C1 segment of cervical spinal cord (tissue), 14 donors: Measurements from ENCODE around the gene METTL27.
"Not testable (repeated sequence)": the region's sequence is repeated elsewhere in the genome, so short reads cannot be mapped to it uniquely, and the experiment has no call there.

ENCODE experiments used
- DNase-seq, 14 donors: peaks; one replicate each; lab custom pipeline; 2025; lab: John Stamatoyannopoulos, UW

The METTL27 gene

DNA sequence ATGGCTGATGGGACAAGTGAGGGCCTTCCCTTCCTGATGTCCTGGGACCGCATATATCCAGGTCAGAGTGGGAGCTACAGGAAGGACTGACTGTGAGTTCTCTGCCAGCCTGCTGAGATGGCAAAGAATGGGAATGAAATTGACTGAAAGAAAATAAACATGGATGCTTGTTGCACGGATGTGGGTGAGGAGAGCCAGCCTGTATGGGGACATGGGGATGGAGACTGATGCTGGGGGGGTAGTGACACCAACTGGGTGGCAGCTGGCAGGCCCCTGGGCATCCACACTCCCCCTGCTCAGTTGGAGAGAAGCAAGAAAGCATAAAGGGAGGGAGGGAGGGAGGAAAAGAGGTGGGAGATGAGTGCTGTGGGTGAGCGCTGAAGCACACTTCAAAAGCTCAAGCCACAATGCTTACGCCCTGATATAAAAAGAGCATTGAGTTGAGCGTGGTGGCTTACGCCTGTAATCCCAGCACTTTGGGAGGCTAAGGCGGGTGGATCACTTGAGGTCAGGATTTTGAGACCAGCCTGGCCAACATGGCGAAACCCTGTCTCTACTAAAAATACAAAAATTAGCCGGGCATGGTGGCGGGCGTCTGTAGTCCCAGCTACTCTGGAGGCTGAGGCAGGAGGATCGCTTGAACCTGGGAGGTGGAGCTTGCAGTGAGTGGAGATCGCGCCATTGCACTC is 20.6 kb downstream of the METTL27 start:
- DNase-seq, result not testable (repeated sequence)

DNA sequence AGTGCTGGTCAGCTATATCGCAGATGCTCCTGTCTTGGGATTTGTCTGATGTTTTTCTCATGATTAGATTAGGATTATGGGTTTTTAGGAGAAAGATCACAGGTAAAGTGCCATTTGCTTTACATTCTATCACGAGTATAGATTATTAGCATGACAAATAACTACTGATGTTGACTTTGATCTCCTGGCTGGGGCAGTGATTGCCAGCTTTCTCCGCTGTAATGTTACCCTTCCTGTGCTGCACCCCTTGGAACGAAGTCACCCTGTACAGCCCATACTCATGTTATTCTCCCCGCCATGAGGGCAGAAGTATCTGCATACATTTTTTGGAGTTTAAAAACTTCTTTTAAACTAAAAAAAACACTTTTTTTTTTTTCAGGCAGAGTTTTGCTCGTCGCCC is 22.3 kb downstream of the METTL27 start:
- no peak for DNase-seq

DNA sequence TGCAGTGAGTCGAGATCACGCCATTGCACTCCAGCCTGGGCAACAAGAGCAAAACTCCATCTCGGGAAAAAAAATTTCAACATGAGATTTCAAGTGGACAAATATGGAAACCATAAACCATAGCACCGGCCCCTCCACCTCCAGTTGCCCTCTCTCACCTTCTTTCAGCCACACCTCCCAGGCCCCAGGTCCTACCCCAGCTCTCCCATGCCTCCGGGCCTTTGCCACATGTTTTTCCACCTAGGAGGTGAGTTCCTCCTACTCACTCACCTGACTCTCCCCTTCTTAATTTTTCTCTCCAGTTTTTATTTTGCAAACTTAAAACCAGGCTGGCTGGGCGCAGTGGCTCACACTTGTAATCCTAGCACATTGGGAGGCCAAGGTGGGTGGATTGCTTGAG is 25.2 kb downstream of the METTL27 start:
- no peak for DNase-seq

- DNase-seq, result no peak
Measured at GRCh38 chr7:73815436-73815835, 26.9 kb downstream of the METTL27 start.

DNA sequence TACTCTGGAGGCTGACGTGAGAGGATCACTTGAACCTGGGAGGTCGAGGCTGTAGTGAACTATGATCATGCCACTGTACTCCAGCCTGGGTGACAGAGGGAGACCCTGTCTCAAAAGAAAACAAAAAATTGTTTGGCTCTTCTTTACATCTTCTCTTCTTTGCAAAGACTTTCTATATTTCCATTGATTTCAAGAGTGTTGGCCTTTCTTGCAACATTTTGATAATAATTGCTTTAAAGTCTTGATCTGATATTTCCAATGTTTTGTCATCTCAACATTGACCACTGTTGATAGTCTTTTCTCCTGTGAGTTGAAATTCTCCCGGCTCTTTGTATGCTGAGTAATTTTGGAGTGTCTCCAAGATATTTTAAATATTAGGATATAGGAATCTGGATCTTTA is 29.3 kb downstream of the METTL27 start:
- DNase-seq, result no peak

DNA sequence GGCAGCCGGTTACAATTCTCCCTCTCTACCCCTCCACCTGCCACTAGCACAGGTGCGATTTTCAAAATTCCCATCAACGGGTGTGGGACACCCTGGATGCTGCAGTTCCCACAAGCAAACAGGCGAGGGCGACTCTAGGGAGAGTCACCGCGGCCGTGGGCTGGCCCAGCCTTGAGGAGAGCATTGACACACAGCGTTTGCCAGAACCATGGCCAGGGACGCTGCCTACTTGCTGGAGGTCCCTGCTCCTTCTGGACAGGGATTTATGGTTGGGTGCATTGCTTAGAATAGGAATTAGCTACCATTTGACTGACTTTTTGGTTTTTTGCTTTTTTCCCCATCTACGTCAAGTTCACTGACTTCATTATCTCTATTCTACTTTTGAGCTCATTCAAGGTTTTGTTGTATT is 30.6 kb downstream of the METTL27 start:
- peak in 4 of 14 donors; percentile 3 to 15 (median 4) for DNase-seq

DNA sequence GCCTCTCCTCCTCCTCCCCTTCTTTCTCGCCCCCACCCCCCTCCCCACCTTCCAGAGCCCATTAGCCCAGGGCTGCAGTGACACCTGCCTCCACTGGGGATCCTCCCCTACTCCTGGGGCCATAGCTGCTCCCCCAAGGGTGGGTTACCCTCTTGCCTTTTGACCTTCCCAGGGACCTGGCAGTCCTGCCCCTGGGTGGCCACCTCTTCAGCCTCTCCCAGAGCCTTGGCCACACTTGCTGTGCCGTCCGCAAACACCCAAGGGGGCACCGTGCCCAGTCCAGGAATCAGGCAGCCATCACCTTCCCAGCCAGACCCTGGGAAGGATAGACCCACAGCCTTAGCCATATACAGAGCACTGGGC is 31.3 kb downstream of the METTL27 start:
- DNase-seq, result no peak

GRCh38 chr7:73809467-73809951 is 32.8 kb downstream of the METTL27 start:
- no peak for DNase-seq

GRCh38 chr7:73802459-73802858 is 39.9 kb downstream of the METTL27 start:
- DNase-seq, result no peak

DNA sequence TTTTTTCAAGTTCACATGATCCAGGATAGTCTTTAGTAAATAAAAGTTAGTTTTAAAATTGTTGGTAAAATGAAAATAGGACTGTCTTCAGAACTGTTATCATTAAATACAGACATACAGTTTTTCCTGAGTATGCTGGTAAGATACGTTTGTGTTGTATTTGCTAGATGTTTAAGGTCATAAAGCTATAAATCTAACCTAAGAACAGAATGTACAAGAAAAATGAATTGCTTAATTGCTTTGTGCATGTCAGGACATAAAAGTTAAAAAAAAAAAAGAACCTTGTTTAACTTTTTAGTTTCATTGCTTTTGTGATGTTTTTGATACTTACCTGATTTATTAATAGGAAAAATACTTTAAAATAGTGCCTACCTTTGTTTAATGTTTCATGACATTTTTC is 40.7 kb downstream of the METTL27 start:
- no peak for DNase-seq

- DNase-seq, result no peak
Measured at GRCh38 chr7:73799282-73800141, 42.8 kb downstream of the METTL27 start.

DNA sequence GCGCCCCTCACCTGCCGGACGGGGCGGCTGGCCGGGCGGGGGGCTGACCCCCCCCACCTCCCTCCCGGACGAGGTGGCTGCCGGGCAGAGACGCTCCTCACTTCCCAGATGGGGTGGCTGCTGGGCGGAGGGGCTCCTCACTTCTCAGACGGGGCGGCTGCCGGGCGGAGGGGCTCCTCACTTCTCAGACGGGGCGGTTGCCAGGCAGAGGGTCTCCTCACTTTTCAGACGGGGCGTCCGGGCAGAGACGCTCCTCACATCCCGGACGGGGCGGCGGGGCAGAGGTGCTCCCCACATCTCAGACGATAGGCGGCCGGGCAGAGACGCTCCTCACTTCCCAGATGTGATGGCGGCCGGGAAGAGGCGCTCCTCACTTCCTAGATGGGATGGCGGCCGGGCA is 45.1 kb downstream of the METTL27 start:
- DNase-seq, result not testable (repeated sequence)

DNA sequence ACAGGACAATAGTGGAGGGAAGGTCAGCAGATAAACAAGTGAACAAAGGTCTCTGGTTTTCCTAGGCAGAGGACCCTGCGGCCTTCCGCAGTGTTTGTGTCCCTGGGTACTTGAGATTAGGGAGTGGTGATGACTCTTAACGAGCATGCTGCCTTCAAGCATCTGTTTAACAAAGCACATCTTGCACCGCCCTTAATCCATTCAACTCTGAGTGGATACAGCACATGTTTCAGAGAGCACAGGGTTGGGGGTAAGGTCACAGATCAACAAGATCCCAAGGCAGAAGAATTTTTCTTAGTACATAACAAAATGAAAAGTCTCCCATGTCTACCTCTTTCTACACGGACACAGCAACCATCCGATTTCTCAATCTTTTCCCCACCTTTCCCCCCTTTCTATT is 45.7 kb downstream of the METTL27 start:
- not testable (repeated sequence) for DNase-seq

DNA sequence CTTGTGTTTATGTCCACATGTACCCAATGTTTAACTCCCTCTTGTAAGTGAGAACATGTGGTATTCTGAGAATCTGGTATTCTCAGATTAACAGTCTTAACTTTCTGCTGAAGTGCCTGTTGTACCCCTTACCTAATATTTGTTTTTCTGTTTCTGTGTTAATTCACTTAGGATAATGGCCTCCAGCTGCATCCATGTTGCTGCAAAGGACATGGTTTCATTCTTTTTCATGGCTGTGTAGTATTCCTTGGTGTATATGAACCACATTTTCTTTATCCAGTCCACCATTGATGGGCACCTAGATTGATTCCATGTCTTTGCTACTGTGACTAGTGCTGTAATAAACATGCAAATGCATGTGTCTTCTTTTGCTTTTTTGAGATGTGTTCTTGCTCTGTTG is 47.1 kb downstream of the METTL27 start:
- not testable (repeated sequence) for DNase-seq

DNA sequence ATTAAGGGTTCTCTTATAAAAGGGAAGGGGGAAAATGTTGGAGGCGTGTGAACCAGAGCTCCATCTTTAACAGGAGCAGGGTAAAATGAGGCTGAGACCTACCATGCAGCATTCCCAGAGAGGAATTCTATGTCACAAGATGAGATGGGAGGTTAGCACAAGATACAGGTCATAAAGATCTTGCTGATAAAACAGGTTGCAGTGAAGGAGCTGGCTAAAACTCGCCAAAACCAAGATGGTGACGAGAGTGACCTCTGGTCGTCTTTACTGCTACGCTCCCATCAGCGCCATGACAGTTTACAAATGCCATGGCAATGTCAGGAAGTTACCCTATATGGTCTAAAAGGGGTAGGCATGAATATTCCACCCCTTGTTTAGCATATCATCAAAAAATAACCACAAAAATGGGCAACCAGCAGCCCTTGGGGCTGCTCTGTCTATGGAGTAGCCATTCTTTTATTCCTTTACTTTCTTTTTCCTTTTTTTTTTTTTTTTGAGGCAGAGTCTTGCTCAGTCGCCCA is 51.1 kb downstream of the METTL27 start:
- not testable (repeated sequence) for DNase-seq

DNA sequence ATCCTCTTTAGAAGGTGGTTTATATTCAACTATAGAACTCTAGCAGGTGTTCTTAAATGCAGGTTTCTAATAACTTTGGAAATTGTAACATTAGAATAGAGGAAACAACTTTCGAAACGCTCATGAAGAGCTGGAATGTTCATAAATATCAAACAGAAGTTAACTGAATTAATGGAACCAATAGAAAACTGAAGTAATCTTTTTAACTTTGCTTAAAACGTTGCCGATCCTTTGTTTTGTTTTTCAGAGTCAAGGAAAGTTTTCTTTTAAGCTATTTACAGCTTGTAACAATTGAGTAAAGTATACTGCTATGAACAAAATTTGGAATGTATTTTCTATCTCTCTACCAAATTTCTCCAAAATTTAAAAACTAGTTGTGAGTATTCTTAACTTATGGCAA is 53.3 kb downstream of the METTL27 start:
- DNase-seq, result no peak

DNA sequence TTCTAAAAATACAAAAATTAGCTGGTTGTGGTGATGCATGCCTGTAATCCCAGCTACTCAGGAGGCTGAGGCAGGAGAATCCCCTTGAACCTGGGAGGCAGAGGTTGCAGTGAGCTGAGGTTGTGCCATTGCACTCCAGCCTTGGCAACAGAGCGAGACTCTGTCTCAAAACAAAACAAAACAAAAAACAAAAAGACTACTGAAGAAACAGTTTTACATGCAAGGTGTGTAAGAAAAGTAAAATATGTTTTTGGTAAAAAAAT is 54.6 kb downstream of the METTL27 start:
- DNase-seq, result not testable (repeated sequence)

DNA sequence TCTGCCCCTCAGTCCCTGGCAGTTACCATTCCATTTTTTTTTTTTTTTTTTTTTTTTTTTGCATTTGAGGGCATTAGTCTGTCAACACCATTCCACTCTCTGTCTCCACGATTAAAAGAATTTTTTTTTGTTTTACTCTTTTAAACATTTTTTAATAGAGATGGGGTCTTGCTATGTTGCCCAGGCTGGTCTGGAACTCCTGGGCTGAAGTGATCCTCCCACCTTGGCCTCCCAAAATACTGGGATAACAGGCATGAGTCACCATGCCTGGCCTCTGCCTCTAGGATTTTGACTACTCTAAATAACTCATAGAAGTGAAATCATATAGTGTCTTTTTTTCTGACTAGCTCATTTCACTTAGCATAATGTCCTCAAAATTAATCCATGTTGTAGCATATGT is 55.7 kb downstream of the METTL27 start:
- no peak for DNase-seq
